Measurements from ENCODE around the gene SLC9A7.

DNA sequence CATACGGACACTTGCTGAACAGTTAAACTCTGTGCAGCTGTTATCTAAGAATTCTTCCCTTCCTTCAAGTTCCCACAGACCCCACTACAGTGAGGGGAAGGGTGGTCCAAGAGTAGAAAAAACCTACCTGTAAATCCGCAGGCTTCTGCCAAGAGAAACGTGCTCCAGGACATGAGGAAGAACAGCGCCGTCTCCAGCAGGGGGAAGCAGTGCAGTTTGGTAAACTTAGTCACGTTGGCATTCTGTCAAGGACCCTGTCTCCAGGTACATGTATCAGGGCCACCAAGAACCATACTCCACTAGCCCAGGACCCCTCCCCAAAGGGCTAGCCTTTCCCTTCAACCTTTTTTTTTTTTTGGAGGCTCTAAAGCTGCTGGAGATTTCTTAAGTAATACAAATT, 105.4 kb downstream of the SLC9A7 start:
- no peak for TF ChIP-seq CTCF (conservative IDR thresholded peaks at IDR 0.05)
- no peak for TF ChIP-seq EZH2 (IDR thresholded peaks at IDR 0.05; ENCODE audit: low read depth)
